Stimulated activated CD8-positive, alpha-beta memory T cell treated with anti-CD3 and anti-CD28 coated beads, Interleukin-15, amount 100 ng/mL, for 48 hours (primary cell): ENCODE measurements around the gene C5orf34.
"Not testable (repeated sequence)": the region's sequence is repeated elsewhere in the genome, so short reads cannot be mapped to it uniquely, and the experiment has no call there.

Experiments
- DNase-seq, 2 donors: peaks; one replicate each; pipeline ENCODE4 v3.0.0-alpha.2; 2020; ENCODE audit warnings: low read depth in 2 of 2

The C5orf34 gene

GRCh38 chr5:43514816-43515677, at the start of gene C5orf34:
Gene C5orf34, minus strand, starts transcription at chr5:43515148. Its CDS starts 5,809 bp downstream, at chr5:43509339.
- peak; percentile 89 to 92 for DNase-seq

GRCh38 chr5:43564289-43564850, 49.4 kb upstream of the C5orf34 start:
- no peak for DNase-seq

GRCh38 chr5:43563321-43563720, 48.4 kb upstream of the C5orf34 start:
- no peak for DNase-seq

GRCh38 chr5:43561356-43561755, 46.4 kb upstream of the C5orf34 start:
- no peak for DNase-seq

- DNase-seq, result no peak
These were observed 45.2 kb upstream of the C5orf34 start for GRCh38 chr5:43560128-43560527.

GRCh38 chr5:43556857-43557542, 42.1 kb upstream of the C5orf34 start, which contains the start of gene PAIP1:
Gene PAIP1, minus strand, starts transcription at chr5:43557077. Its CDS starts 231 bp downstream, at chr5:43556846.
- DNase-seq, result peak in 1 of 2 donors; percentile 73

GRCh38 chr5:43556607-43556856, 41.6 kb upstream of the C5orf34 start:
- DNase-seq, result peak in 1 of 2 donors; percentile 78

GRCh38 chr5:43555895-43556606, 41.1 kb upstream of the C5orf34 start:
- peak; percentile 12 to 15 for DNase-seq

GRCh38 chr5:43554497-43554896, 39.5 kb upstream of the C5orf34 start:
- no peak for DNase-seq

- DNase-seq, result no peak
These were observed 38.4 kb upstream of the C5orf34 start for GRCh38 chr5:43553381-43553780.

GRCh38 chr5:43551731-43552130, 36.8 kb upstream of the C5orf34 start:
- no peak for DNase-seq

GRCh38 chr5:43549272-43549671, 34.3 kb upstream of the C5orf34 start:
- DNase-seq, result not testable (repeated sequence)

- no peak for DNase-seq
These were observed 33.4 kb upstream of the C5orf34 start for GRCh38 chr5:43548358-43548757.

GRCh38 chr5:43547532-43547931, 32.6 kb upstream of the C5orf34 start:
- no peak for DNase-seq

- no peak for DNase-seq
These were observed 28.5 kb upstream of the C5orf34 start for GRCh38 chr5:43543434-43543833.

GRCh38 chr5:43540746-43541145, 25.8 kb upstream of the C5orf34 start:
- DNase-seq, result no peak

GRCh38 chr5:43536972-43537371, 22.0 kb upstream of the C5orf34 start:
- no peak for DNase-seq

- no peak for DNase-seq
These were observed 18.7 kb upstream of the C5orf34 start for GRCh38 chr5:43533646-43534045.

GRCh38 chr5:43530648-43531047, 15.7 kb upstream of the C5orf34 start:
- DNase-seq, result no peak

- DNase-seq, result no peak
These were observed 8.7 kb upstream of the C5orf34 start for GRCh38 chr5:43523662-43524072.

GRCh38 chr5:43520615-43521014, 5.7 kb upstream of the C5orf34 start:
- no peak for DNase-seq

- no peak for DNase-seq
These were observed 715 bp upstream of the C5orf34 start for GRCh38 chr5:43515678-43516048.
